HEK293T (cell line): ENCODE measurements around the gene SRRT.
A peak's percentile ranks its signal among the peaks of the same experiment; 100 is the strongest.
"Not testable (repeated sequence)": the region's sequence is repeated elsewhere in the genome, so short reads cannot be mapped to it uniquely, and the experiment has no call there.

Source experiments
- CTCF ChIA-PET: fragments of 350-600 bp; formaldehyde crosslinking; extraction: SDS; loops from one replicate; lab custom pipeline; 2021; ENCODE audit warnings: antibody characterized with exemption, inconsistent platforms; lab: Yijun Ruan, JAX
- POLR2A ChIA-PET: fragments of 350-600 bp; formaldehyde crosslinking; extraction: SDS; loops from one replicate; lab custom pipeline; 2020; ENCODE audit warnings: antibody characterized with exemption, inconsistent platforms; lab: Yijun Ruan, JAX
- DNase-seq: peaks from one replicate; pipeline ENCODE4 v3.0.0; 2012; ENCODE audit warnings: mixed read lengths; ENCODE audit errors: extremely low spot score
- ARNT ChIP-seq: fragments of 450-650 bp; IDR thresholded peaks from 2 replicates; pipeline ENCODE4 v1.6.1; 2017; ENCODE audit warnings: mild to moderate bottlenecking
- BHLHE40 ChIP-seq: fragments of 450-650 bp; IDR thresholded peaks from 2 replicates; pipeline ENCODE4 v1.6.1; 2016; ENCODE audit warnings: mild to moderate bottlenecking, moderate library complexity, borderline replicate concordance
- CTBP1 ChIP-seq: fragments of 450-650 bp; IDR thresholded peaks from 2 replicates; pipeline ENCODE4 v1.6.1; 2016; ENCODE audit warnings: borderline replicate concordance
- ELF4 ChIP-seq: fragments of 450-650 bp; IDR thresholded peaks from 2 replicates; pipeline ENCODE4 v1.6.1; 2017; ENCODE audit warnings: antibody characterized with exemption
- FOXA1 ChIP-seq: fragments of 450-650 bp; IDR thresholded peaks from 2 replicates; pipeline ENCODE4 v1.6.1; 2016; ENCODE audit warnings: mild to moderate bottlenecking
- FOXK2 ChIP-seq: fragments of 450-650 bp; IDR thresholded peaks from 2 replicates; pipeline ENCODE4 v1.6.1; 2016; ENCODE audit warnings: mild to moderate bottlenecking
- FOXM1 ChIP-seq: fragments of 450-650 bp; IDR thresholded peaks from 2 replicates; pipeline ENCODE4 v1.6.1; 2017; ENCODE audit warnings: mild to moderate bottlenecking, borderline replicate concordance
- HDGF ChIP-seq: fragments of 450-650 bp; IDR thresholded peaks from 2 replicates; pipeline ENCODE4 v1.6.1; 2017; ENCODE audit warnings: antibody characterized with exemption, borderline replicate concordance
- L3MBTL2 ChIP-seq: fragments of 450-650 bp; conservative IDR thresholded peaks from 2 replicates; pipeline ENCODE4 v1.6.1; 2016; ENCODE audit warnings: mild to moderate bottlenecking
- LEF1 ChIP-seq: fragments of 450-650 bp; IDR thresholded peaks from 2 replicates; pipeline ENCODE4 v1.6.1; 2017; ENCODE audit warnings: mild to moderate bottlenecking, borderline replicate concordance
- NFRKB ChIP-seq: fragments of 450-650 bp; IDR thresholded peaks from 2 replicates; pipeline ENCODE4 v1.6.1; 2016; ENCODE audit warnings: mild to moderate bottlenecking, moderate library complexity
- PKNOX1 ChIP-seq: fragments of 450-650 bp; IDR thresholded peaks from 2 replicates; pipeline ENCODE4 v1.6.1; 2016
- SP1 ChIP-seq: fragments of 450-650 bp; IDR thresholded peaks from 2 replicates; pipeline ENCODE4 v1.6.1; 2017
- SUZ12 ChIP-seq: fragments of 450-650 bp; IDR thresholded peaks from 2 replicates; pipeline ENCODE4 v1.6.1; 2016; ENCODE audit warnings: mild to moderate bottlenecking
- TARDBP ChIP-seq: fragments of 450-650 bp; IDR thresholded peaks from 2 replicates; pipeline ENCODE4 v1.6.1; 2016
- ZNF384 ChIP-seq: fragments of 450-650 bp; IDR thresholded peaks from 2 replicates; pipeline ENCODE4 v1.6.1; 2016

Gene SRRT

GRCh38 chr7:100852048-100852872, 22.6 kb upstream of the SRRT start, which contains the start of gene SLC12A9:
SLC12A9 (plus strand) TSS chr7:100852713; CDS start chr7:100854198, 1,485 bp downstream.
- ChIA-PET POLR2A (interaction anchor here (0.7 to 2.4 kb wide), 21 partner anchors 10 to 249 kb away, joined by 3 to 27 read pairs (median 4); partner anchors contain the start of genes EPHB4, GIGYF1, POP7 and SRRT), CTCF (interaction anchor here (0.6 to 3.1 kb wide), 12 partner anchors 10 to 225 kb away, joined by 3 to 48 read pairs (median 4); partner anchors contain the start of gene POP7)
- TF ChIP-seq L3MBTL2 (peak; percentile 87), FOXA1 (no peak)
- DNase-seq: peak; percentile 93

- POLR2A ChIA-PET: interaction anchor here (0.9 to 1.6 kb wide), 2 partner anchors 35 to 53 kb away, joined by 3 to 7 read pairs; partner anchors contain the start of gene UFSP1
- no peak for DNase-seq
- CTCF ChIA-PET: no interaction called here
- no peak for TF ChIP-seq SUZ12
- TF ChIP-seq ELF4: no peak
- TF ChIP-seq ARNT: no peak
- no peak for TF ChIP-seq CTBP1
- TF ChIP-seq HDGF: no peak
- no peak for TF ChIP-seq TARDBP
- no peak for TF ChIP-seq FOXA1
- no peak for TF ChIP-seq BHLHE40
- TF ChIP-seq LEF1: no peak
Observed at GRCh38 chr7:100854146-100854895, 20.6 kb upstream of the SRRT start.

DNA sequence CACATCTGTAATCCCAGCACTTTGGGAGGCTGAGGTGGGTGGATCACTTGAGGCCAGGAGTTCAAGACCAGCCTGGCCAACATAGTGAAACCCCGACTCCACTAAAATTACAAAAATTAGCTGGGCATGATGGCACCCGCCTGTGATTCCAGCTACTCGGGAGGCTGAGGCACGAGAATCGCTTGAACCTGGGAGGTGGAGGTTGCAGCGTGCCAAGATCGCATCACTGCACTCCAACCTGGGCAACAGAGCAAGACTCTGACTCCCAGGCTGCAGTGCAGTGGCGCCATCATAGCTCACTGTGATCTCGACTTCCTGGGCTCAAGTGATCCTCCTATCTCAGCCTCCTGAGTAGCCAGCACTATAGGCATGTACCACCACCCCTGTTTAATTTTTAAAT, 20.0 kb upstream of the SRRT start:
- CTCF ChIA-PET, DNase-seq: not testable (repeated sequence)
- POLR2A ChIA-PET: interaction anchor here (1.6 kb wide), 1 partner anchor 35 kb away, joined by 7 read pairs; the partner anchor contains the start of gene UFSP1

DNA sequence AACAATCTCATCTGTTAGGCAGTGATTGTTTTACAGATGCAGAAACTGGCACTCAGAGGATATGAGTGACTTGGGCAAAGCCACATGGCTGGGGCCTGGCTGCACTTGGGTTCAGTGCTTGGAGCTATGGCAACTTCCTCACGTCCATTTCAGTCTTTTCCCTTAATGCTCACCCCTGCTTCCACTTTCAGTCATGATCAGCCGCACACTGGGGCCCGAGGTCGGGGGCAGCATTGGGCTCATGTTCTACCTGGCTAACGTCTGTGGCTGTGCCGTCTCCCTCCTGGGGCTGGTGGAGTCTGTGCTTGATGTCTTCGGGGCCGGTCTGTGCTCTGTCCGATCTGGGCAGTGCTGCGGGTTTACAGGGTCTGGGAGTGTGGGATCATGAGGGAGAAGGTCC, 19.4 kb upstream of the SRRT start:
- POLR2A ChIA-PET: interaction anchor here (1.0 to 1.2 kb wide), 2 partner anchors 19 to 34 kb away, joined by 3 read pairs; partner anchors contain the start of genes SRRT and UFSP1
- no peak for DNase-seq
- TF ChIP-seq FOXM1 (no peak), ZNF384 (no peak)
- CTCF ChIA-PET: no interaction called here

GRCh38 chr7:100856871-100857282, 18.0 kb upstream of the SRRT start:
- POLR2A ChIA-PET: no interaction called here
- CTCF ChIA-PET: no interaction called here
- TF ChIP-seq CTBP1 (no peak), TARDBP (no peak), FOXK2 (no peak), SP1 (no peak), ARNT (no peak)
- no peak for DNase-seq

- ChIA-PET CTCF (no interaction called here), POLR2A (interaction anchor here (0.8 kb wide), 1 partner anchor 15 kb away, joined by 3 read pairs; the partner anchor contains the start of gene SRRT)
- DNase-seq: no peak
- TF ChIP-seq ELF4 (no peak), SUZ12 (no peak), NFRKB (no peak), CTBP1 (no peak), L3MBTL2 (no peak), FOXK2 (no peak), TARDBP (no peak), HDGF (no peak), ARNT (no peak), SP1 (no peak)
Observed at GRCh38 chr7:100859856-100860255, 15.0 kb upstream of the SRRT start.

DNA sequence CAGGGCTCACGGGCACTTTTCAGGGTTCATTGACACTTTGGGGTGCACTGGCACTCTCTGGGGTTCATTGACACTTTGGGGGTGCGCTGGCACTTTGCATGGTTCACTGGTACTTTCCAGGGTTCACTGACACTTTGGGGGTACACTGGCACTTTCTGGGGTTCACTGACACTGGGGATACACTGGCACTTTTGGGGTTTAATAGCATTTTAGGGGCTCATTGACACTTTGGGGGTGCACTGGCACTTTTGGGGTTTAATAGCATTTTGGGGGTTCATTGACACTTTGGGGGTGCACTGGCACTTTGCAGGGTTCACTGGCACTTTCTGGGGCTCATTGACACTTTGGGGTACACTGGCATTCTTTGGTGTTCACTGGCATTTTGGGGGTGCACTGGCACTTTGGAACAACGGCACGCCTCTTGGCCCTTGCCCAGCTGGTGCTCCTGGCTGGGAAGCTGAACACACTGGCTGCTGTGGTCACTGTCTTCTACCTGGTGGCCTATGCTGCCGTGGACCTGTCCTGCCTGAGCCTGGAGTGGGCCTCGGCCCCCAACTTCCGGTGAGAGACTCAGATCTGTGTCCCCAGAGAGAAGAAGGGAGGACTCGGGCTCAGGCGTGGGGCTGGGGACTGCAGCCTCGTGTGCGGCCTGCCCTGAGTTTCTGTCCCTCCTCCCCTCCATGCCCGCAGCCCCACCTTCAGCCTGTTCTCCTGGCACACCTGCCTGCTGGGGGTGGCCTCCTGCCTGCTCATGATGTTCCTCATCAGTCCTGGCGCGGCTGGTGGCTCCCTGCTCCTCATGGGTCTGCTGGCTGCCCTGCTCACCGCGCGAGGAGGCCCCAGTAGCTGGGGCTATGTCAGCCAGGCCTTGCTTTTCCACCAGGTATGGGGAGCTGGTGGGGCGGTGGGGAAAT, 13.9 kb upstream of the SRRT start:
- POLR2A ChIA-PET: interaction anchor here (0.8 kb wide), 1 partner anchor 14 kb away, joined by 3 read pairs; the partner anchor contains the start of gene SRRT
- DNase-seq: no peak
- CTCF ChIA-PET: no interaction called here
- TF ChIP-seq ZNF384 (no peak), FOXA1 (no peak), NFRKB (no peak), ARNT (no peak), PKNOX1 (no peak), FOXK2 (no peak), TARDBP (no peak), LEF1 (no peak), CTBP1 (no peak), L3MBTL2 (no peak), BHLHE40 (no peak)
